Activated CD4-positive, alpha-beta T cell treated with anti-CD3 and anti-CD28 coated beads, Interleukin-2, Interleukin-6, amounts not matched to agents 100 ng/mL and 50 ng/mL, durations not matched to agents 16 hours and 8 hours (primary cell): ENCODE data around the gene SETX.

Experiments
- DNase-seq: peaks from one replicate; pipeline ENCODE4 v3.0.0-alpha.2; 2020

The SETX gene

GRCh38 chr9:132351404-132352045, 3.3 kb downstream of the SETX start:
- DNase-seq = peak; percentile 17

- DNase-seq = peak; percentile 60
These were observed 3.9 kb downstream of the SETX start for GRCh38 chr9:132350861-132351315.

GRCh38 chr9:132348676-132349075, 6.1 kb downstream of the SETX start:
- no peak for DNase-seq

GRCh38 chr9:132346177-132346576, 8.6 kb downstream of the SETX start:
- no peak for DNase-seq

GRCh38 chr9:132341177-132341840, 13.5 kb downstream of the SETX start:
- no peak for DNase-seq

- DNase-seq = no peak
These were observed 20.4 kb downstream of the SETX start for GRCh38 chr9:132334364-132334763.

- DNase-seq = no peak
These were observed 21.2 kb downstream of the SETX start for GRCh38 chr9:132333556-132333955.

GRCh38 chr9:132328580-132328979, 26.2 kb downstream of the SETX start:
- DNase-seq = no peak

GRCh38 chr9:132327537-132327936, 27.2 kb downstream of the SETX start:
- DNase-seq = no peak

GRCh38 chr9:132324425-132324824, 30.4 kb downstream of the SETX start:
- no peak for DNase-seq

- no peak for DNase-seq
These were observed 35.2 kb downstream of the SETX start for GRCh38 chr9:132319421-132320110.

GRCh38 chr9:132312873-132313272, 41.9 kb downstream of the SETX start:
- DNase-seq = no peak

- DNase-seq = no peak
These were observed 42.4 kb downstream of the SETX start for GRCh38 chr9:132312426-132312825.

- DNase-seq = no peak
These were observed 42.8 kb downstream of the SETX start for GRCh38 chr9:132311978-132312377.

- no peak for DNase-seq
These were observed 45.7 kb downstream of the SETX start for GRCh38 chr9:132309056-132309455.

GRCh38 chr9:132301521-132301920, 53.3 kb downstream of the SETX start:
- DNase-seq = no peak

GRCh38 chr9:132299221-132299620, 55.6 kb downstream of the SETX start:
- no peak for DNase-seq

GRCh38 chr9:132295181-132295580, 59.6 kb downstream of the SETX start:
- no peak for DNase-seq

- DNase-seq = peak; percentile 34
These were observed 61.6 kb downstream of the SETX start for GRCh38 chr9:132293145-132293721.

GRCh38 chr9:132288966-132289365, 65.8 kb downstream of the SETX start:
- no peak for DNase-seq

- no peak for DNase-seq
These were observed 66.4 kb downstream of the SETX start for GRCh38 chr9:132288361-132288760.

GRCh38 chr9:132287256-132287760, 67.5 kb downstream of the SETX start:
- no peak for DNase-seq

- DNase-seq = no peak
These were observed 70.9 kb downstream of the SETX start for GRCh38 chr9:132283863-132284262.

GRCh38 chr9:132283165-132283564, 71.6 kb downstream of the SETX start:
- DNase-seq = no peak
